Left colon (tissue), 2 donors: Measurements from ENCODE around the gene KCNA10. TPM values are rescaled to one million over a fixed set of nuclear protein-coding genes. Genes with fewer than 3 reads are reported as not detected.

Source experiments
- ATAC-seq: fragments of 200-7000 bp; cut with Tn5 transposase; one replicate; pipeline ENCODE4 v1.9.1; 2020; ENCODE audit warnings: mild to moderate bottlenecking, moderate library complexity
- DNase-seq, 2 donors: peaks; one replicate each; pipeline ENCODE4 v3.0.0-alpha.2; 2020
- intact Hi-C, 2 donors: fragments of 100-400 bp; cut with DNase I in 1 of 2; cut with micrococcal nuclease in 1 of 2; formaldehyde crosslinking; loops; one replicate each; pipeline versions ENCODE4 v1.11.2 to v1.14.0; 2022; cut with DNase I, micrococcal nuclease
- total RNA-seq, 2 donors: library from RNA; stranded (reverse); fragmentation: NEBNext Ultra II Directional; extraction: Animal tissue kit (Norgen Biotek cat#: 25700); gene quantifications; one replicate each; pipeline ENCODE4 v1.2.1, GENCODE V29; 2021
- donor health status: DM: no; HTN: no; CAD: no.
- donor health status: DM: yes; HTN: yes; CAD: no.

KCNA10 gene
- total RNA-seq, 2 donors from 2014 or later: not detected

GRCh38 chr1:110506541-110506940 lies 12.4 kb downstream of the KCNA10 start:
- ATAC-seq (no peak), DNase-seq (no peak)
- intact Hi-C loops: no loop called here

- DNase-seq (no peak), ATAC-seq (no peak)
- intact Hi-C loops: no loop called here
Measured at GRCh38 chr1:110505596-110505995, 13.4 kb downstream of the KCNA10 start.

GRCh38 chr1:110504226-110504625 lies 14.7 kb downstream of the KCNA10 start:
- ATAC-seq: no peak
- intact Hi-C loops: no loop called here
- DNase-seq: no peak

GRCh38 chr1:110503471-110503870 lies 15.5 kb downstream of the KCNA10 start:
- ATAC-seq: no peak
- intact Hi-C loops: no loop called here
- DNase-seq: no peak

- DNase-seq: no peak
- ATAC-seq: no peak
- intact Hi-C loops: no loop called here
Measured at GRCh38 chr1:110502402-110503151, 16.4 kb downstream of the KCNA10 start.

GRCh38 chr1:110501488-110502132 lies 17.4 kb downstream of the KCNA10 start:
- intact Hi-C loops: no loop called here
- DNase-seq: no peak
- ATAC-seq: no peak

GRCh38 chr1:110498270-110498669 lies 20.7 kb downstream of the KCNA10 start:
- DNase-seq: no peak
- no peak for ATAC-seq
- intact Hi-C loops: no loop called here

GRCh38 chr1:110495926-110496600 lies 22.9 kb downstream of the KCNA10 start:
- intact Hi-C loops: no loop called here
- ATAC-seq (peak; percentile 93), DNase-seq (peak; percentile 56 to 87)

GRCh38 chr1:110494522-110495406 lies 24.2 kb downstream of the KCNA10 start:
- DNase-seq: no peak
- intact Hi-C loops: no loop called here
- ATAC-seq: no peak

- intact Hi-C loops: no loop called here
- no peak for ATAC-seq
- no peak for DNase-seq
Measured at GRCh38 chr1:110494036-110494435, 24.9 kb downstream of the KCNA10 start.

GRCh38 chr1:110493059-110493699 lies 25.8 kb downstream of the KCNA10 start:
- DNase-seq (no peak), ATAC-seq (no peak)
- intact Hi-C loops: no loop called here

- intact Hi-C loops: no loop called here
- no peak for DNase-seq
- no peak for ATAC-seq
Measured at GRCh38 chr1:110492573-110492972, 26.4 kb downstream of the KCNA10 start.

GRCh38 chr1:110490791-110491451 lies 28.1 kb downstream of the KCNA10 start:
- DNase-seq (no peak), ATAC-seq (no peak)
- intact Hi-C loops: no loop called here

GRCh38 chr1:110489973-110490542 lies 28.9 kb downstream of the KCNA10 start:
- ATAC-seq (no peak), DNase-seq (no peak)
- intact Hi-C loops: no loop called here

- intact Hi-C loops: no loop called here
- DNase-seq: no peak
- ATAC-seq: no peak
Measured at GRCh38 chr1:110489406-110489805, 29.6 kb downstream of the KCNA10 start.

GRCh38 chr1:110488867-110489266 lies 30.1 kb downstream of the KCNA10 start:
- intact Hi-C loops: no loop called here

GRCh38 chr1:110488161-110488560 lies 30.8 kb downstream of the KCNA10 start:
- ATAC-seq (no peak), DNase-seq (no peak)
- intact Hi-C loops: no loop called here

More at GRCh38 chr1:110488867-110489266, 30.1 kb downstream of the KCNA10 start:
- ATAC-seq: no peak
- no peak for DNase-seq

- ATAC-seq (peak; percentile 85), DNase-seq (no peak)
- intact Hi-C loops: no loop called here
Measured at GRCh38 chr1:110487726-110488125, 31.2 kb downstream of the KCNA10 start.
